Thyroid gland (tissue), 4 donors: ENCODE data around the gene JMJD6. TPM values are rescaled to one million over a fixed set of nuclear protein-coding genes. Genes with fewer than 3 reads are reported as not detected.
A peak's percentile ranks its signal among the peaks of the same experiment; 100 is the strongest.

Experiments used
- DNase-seq, 2 donors: peaks; one replicate each; pipeline ENCODE4 v3.0.0-alpha.2; 2019
- H3K27ac ChIP-seq, 3 donors: fragments of 200-600 bp; sonication (generic); 1 replicate in 2 of 3; 2 replicates in 1 of 3; pipeline ENCODE4 v1.5.1; 2016 to 2019; ENCODE audit warnings: mild to moderate bottlenecking in 1 of 3, moderate library complexity in 1 of 3
- H3K27me3 ChIP-seq: fragments of 200-600 bp; sonication (generic); one replicate; pipeline ENCODE4 v1.5.1; 2019
- H3K36me3 ChIP-seq, 2 donors: fragments of 200-600 bp; sonication (generic); one replicate each; pipeline ENCODE4 v1.5.1; 2016 to 2019
- H3K4me1 ChIP-seq, 2 donors: fragments of 200-600 bp; sonication (generic); one replicate each; pipeline ENCODE4 v1.5.1; 2017 to 2019
- H3K4me3 ChIP-seq, 3 donors: fragments of 200-600 bp; sonication (generic); replicated peaks in 1 of 3; 1 replicate in 2 of 3; 2 replicates in 1 of 3; pipeline ENCODE4 v1.5.1; 2016; ENCODE audit warnings: mild to moderate bottlenecking in 1 of 3
- H3K9me3 ChIP-seq: fragments of 200-600 bp; sonication (generic); one replicate; pipeline ENCODE4 v1.5.1; 2017
- CTCF ChIP-seq, 6 experiments: fragments of 200-600 bp in 3 of 6; fragments of 450-650 bp in 3 of 6; sonication (generic) in 3 of 6; IDR thresholded peaks; one replicate each; pipeline ENCODE4 v1.5.1; 2016 to 2019; ENCODE audit warnings: antibody characterized with exemption in 6 of 6, mild to moderate bottlenecking in 2 of 6, inconsistent platforms in 1 of 6, moderate library complexity in 1 of 6
- POLR2A ChIP-seq, 2 donors: fragments of 450-650 bp; IDR thresholded peaks; one replicate each; pipeline ENCODE4 v1.6.1; 2017; ENCODE audit warnings: antibody characterized with exemption in 2 of 2, mild to moderate bottlenecking in 2 of 2, moderate library complexity in 1 of 2
- WGBS, 2 donors: methylation state at CpG; one replicate each; pipeline ENCODE4 v1.1.5; 2017; 5-methylcytosine and 5-hydroxymethylcytosine counted together
- intact Hi-C: fragments of 100-400 bp; cut with DNase I; formaldehyde crosslinking; loops from one replicate; pipeline ENCODE4 v1.15.1; 2023
- total RNA-seq, 4 donors: library from RNA; depleted of rRNA; stranded (reverse); fragments of >200 nt; gene quantifications; one replicate each; pipeline ENCODE4 v1.2.3, GENCODE V29; 2016

The JMJD6 gene
- 10 to 100 TPM; 12.2 to 24.2 (median 20.7) TPM for total RNA-seq

DNA sequence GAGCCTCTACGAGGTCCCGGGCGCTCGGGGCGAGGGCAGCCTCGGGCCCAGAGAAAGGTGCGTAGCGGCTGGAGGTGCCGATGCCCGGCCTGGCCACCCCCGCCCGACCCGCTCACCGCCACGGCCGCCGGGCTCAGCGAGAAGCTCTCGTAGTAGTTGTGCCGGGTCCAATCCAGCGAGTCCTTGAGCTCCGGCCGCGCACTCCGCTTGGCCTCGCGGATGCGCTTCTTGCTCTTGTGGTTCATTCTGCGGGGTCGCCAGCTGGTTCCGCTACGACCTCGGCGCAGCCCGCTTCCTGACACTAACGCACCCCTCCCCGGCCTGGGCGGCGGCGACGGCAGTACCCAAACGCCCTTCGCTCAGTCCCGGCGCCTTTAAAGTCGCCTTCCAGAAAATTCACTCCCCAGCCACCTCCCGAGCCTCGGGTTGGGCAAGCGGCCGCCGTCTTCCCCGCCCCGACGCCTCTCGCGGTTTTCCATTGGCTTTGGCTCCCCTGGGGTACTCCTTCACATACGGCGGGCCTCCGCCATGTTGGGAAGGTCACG lies at the start of gene JMJD6:
TSS of gene JMJD6 (minus strand) at position 376 of the 545 bp plus-strand sequence. CDS start at position 245, 131 bp downstream.
- peak within 1 kb of the TSS; percentile 68 to 96 (median 86) for H3K4me3 ChIP-seq
- TF ChIP-seq CTCF (IDR thresholded peaks at IDR 0.05) (no peak), POLR2A (IDR thresholded peaks at IDR 0.05) (peak; percentile 81 to 95)
- WGBS, 2 donors, result 0% methylated on average over 4 to 8 of the region's 60 CpGs
- H3K9me3 ChIP-seq, result no peaks in the 10 kb centered on the region
- H3K27ac ChIP-seq, result peak within 1 kb of the TSS; percentile 94 to 100 (median 100)
- H3K4me1 ChIP-seq, result peaks cover 17 to 44% of the 10 kb centered on the region in 2 donors
- peak; percentile 97 to 98 for DNase-seq
- H3K36me3 ChIP-seq, result peaks cover 30 to 36% of the 10 kb centered on the region in 2 donors
- no peaks in the 10 kb centered on the region for H3K27me3 ChIP-seq
- intact Hi-C loops, result no loop called here

DNA sequence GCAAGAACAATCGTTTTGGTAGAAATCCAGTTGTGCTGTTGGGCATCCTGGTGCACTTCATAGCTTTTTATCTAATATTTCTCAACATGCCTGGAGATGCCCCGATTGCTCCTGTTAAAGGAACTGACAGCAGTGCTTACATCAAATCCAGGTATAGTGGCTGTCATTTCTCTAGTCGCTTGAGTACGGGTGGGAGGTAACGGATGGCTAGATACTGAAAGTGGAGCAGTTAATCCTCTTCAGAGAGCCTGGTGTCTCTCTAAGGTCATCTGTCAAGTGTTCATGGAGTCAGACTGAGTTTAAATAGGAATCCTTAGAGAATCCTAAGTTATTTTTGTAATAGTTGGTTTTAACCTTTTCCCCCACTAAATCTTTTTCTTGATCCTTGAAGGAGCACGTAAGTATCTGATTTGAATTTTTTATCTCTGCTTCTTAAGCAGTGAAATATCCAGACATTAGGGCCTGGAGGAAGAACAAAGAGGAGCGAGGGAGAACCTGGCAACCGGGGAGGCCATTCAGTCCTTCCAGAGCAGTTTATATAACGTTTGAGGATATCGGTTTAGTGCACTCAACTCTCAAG lies 48.7 kb upstream of the JMJD6 start:
- Histone ChIP-seq H3K36me3 (peaks cover 16 to 33% of the 10 kb centered on the region in 2 donors), H3K9me3 (no peaks in the 10 kb centered on the region), H3K4me1 (peaks cover 0 to 3% of the 10 kb centered on the region in 2 donors), H3K4me3 (no peak overlapping the region), H3K27ac (no peak overlapping the region), H3K27me3 (no peaks in the 10 kb centered on the region)
- no peak for TF ChIP-seq POLR2A (IDR thresholded peaks at IDR 0.05)
- TF ChIP-seq CTCF (IDR thresholded peaks at IDR 0.05), result no peak
- WGBS, 2 donors, result 67 to 72% methylated on average over 10 of the region's 10 CpGs
- intact Hi-C loops, result no loop called here
- no peak for DNase-seq

GRCh38 chr17:76772842-76773525 lies 46.6 kb upstream of the JMJD6 start:
- TF ChIP-seq CTCF (IDR thresholded peaks at IDR 0.05) (no peak), POLR2A (IDR thresholded peaks at IDR 0.05) (no peak)
- no peak for DNase-seq
- Histone ChIP-seq H3K36me3 (peaks cover 14 to 26% of the 10 kb centered on the region in 2 donors), H3K27me3 (no peaks in the 10 kb centered on the region), H3K9me3 (no peaks in the 10 kb centered on the region), H3K4me3 (no peak overlapping the region), H3K4me1 (peaks cover 0 to 3% of the 10 kb centered on the region in 2 donors), H3K27ac (no peak overlapping the region)
- 53 to 75% methylated on average over 6 of the region's 6 CpGs for WGBS, 2 donors
- intact Hi-C loops, result no loop called here

DNA sequence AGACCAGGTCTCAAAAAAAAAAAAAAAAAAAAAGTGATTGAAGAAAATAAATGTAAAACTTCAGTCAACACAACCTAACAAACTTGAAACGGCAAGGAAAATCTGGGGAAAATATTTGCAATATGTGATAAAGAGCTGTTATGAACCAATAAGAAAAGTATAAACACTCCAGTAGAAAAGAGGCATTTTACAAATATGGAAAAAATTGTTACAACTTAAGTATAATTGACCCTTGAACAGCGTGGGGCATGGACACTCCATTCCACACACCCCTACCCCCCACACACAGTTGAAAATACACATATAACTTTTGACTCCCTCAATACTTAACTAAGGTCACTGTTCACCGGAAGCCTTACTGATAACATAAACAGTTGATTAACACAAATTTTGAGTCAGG lies 32.2 kb upstream of the JMJD6 start:
- H3K4me1 ChIP-seq, result no peaks in the 10 kb centered on the region
- DNase-seq, result no peak
- TF ChIP-seq POLR2A (IDR thresholded peaks at IDR 0.05), result no peak
- no peak for TF ChIP-seq CTCF (IDR thresholded peaks at IDR 0.05)
- H3K27me3 ChIP-seq, result no peaks in the 10 kb centered on the region
- H3K36me3 ChIP-seq, result peaks cover 0 to 6% of the 10 kb centered on the region in 2 donors
- intact Hi-C loops, result no loop called here
- no peak overlapping the region for H3K4me3 ChIP-seq
- 97 to 98% methylated on average over 3 of the region's 3 CpGs for WGBS, 2 donors
- no peaks in the 10 kb centered on the region for H3K9me3 ChIP-seq
- H3K27ac ChIP-seq, result no peak overlapping the region

- TF ChIP-seq CTCF (IDR thresholded peaks at IDR 0.05) (no peak), POLR2A (IDR thresholded peaks at IDR 0.05) (no peak)
Measured at GRCh38 chr17:76757256-76757655, 30.9 kb upstream of the JMJD6 start.

More at GRCh38 chr17:76757256-76757655, 30.9 kb upstream of the JMJD6 start:
- Histone ChIP-seq H3K36me3 (peaks cover 0 to 6% of the 10 kb centered on the region in 2 donors), H3K27ac (no peak overlapping the region), H3K27me3 (no peaks in the 10 kb centered on the region), H3K4me1 (no peaks in the 10 kb centered on the region), H3K9me3 (no peaks in the 10 kb centered on the region), H3K4me3 (no peak overlapping the region)
- 90 to 92% methylated on average over 5 of the region's 5 CpGs for WGBS, 2 donors
- intact Hi-C loops, result no loop called here
- no peak for DNase-seq
